Stimulated activated CD4-positive, alpha-beta T cell treated with anti-CD3 and anti-CD28 coated beads, Interleukin-1b, Interleukin-23, amount 100 ng/mL, for 48 hours (primary cell): ENCODE results near the gene CSRP1.
"Not testable (repeated sequence)": the region's sequence is repeated elsewhere in the genome, so short reads cannot be mapped to it uniquely, and the experiment has no call there.

Source experiments
- DNase-seq: peaks from one replicate; pipeline ENCODE4 v3.0.0-alpha.2; 2020

CSRP1 gene

DNA sequence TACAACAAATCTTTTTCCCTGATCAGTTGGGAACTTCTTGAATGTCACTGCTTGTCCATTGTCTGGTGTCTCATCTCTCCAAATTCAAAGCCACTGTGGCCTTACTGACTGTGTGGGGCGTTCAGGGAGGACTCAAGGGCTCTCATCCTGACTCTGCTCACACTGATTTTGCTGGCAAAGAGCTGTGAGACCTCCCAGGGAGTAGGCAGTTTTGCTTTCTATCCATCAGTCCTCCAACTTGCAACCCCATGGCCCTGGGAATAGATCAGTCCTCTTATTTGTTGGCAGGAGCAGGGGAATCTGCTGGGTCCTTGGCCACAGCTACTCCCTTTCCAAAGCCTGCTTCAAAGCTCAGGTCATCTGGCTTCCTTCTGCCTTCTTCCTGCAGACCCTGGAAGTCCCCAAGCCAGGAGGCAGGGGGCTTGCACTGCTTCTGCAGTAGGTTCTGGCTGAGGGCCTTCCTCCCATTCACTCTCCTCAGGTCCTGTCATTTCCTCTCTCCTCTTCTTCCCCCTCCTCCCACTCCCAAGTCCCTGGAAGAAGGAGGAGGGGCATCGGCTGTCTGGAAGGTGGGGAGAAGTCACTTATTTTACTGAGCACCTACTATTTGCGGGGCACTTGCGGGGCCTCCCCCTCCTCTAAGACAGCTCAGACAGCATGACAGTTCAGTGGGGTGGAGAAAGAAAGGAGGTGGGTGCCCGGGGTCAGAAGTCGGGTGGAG lies 31.1 kb upstream of the CSRP1 start:
- no peak for DNase-seq

DNA sequence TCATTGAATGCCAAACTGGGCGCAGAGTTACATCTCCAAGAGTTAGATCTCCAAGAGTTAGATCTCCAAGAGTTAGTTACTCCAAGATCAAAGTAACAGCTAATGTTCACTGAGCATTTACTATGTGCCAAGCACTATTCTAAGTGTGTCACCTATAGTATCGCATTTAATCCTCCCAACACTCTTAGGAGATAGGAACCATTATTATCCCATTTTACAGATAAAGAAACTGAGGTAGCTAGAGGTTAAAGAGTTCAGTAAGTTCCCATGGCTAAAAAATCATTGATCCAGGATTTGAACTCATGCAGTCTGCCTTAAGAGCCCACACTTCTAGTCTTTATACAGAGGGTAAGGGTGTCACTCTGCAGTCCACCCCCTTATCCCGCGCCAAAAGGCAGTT lies 30.5 kb upstream of the CSRP1 start:
- no peak for DNase-seq

DNA sequence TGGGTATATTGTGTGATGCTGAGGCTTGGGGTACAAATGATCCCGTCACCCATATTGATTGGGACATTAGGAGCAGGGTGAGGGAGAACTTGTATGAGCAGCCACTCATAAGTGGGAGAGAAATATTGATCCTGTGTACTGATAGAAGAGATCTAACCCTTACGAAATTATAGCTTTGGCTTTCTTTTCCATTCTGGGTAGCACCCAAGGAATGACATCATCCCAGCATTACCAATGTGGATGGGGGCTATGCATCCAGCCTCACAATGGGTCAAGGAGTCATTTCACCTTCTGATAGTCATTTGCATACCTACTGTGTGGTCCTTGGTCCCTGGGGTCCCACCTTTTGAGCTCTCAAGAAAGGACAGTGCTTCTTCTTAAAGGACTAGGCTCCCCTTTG lies 30.1 kb upstream of the CSRP1 start:
- DNase-seq: no peak

DNA sequence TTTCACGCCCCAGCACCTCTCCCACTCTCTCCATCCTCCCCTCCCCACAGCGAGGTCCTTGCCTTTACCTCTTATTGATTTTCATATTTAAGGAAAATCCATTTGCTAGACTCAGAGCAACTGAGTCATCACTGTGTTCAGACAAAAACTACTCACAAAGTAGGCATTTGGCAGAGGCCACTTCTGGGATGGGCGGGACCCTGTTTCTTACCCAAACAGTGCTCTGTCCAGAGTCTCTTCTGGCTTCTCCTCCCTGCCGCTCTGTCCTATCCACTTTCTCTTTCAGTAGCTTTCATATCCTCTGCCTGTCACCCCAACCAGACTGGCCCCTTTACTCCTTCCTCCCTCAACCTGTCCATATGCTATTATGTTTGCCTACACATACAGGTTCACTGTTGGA lies 29.6 kb upstream of the CSRP1 start:
- DNase-seq: no peak

DNA sequence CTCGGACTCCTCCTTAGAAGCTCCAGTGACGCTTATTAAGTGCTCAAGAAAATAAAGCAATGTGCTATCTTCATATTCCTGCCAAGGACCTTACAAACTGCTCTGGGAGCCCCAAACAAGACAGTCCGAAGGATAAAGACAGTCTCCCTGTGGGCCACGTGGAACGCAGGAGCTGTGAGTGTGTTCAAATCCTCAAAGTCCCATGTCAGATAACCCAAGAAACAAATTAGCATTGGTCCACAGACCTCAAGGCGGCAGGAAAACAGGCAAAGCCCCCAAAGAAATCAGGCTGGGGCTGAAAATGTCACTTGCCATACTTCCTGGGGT lies 29.0 kb upstream of the CSRP1 start:
- DNase-seq: no peak

DNA sequence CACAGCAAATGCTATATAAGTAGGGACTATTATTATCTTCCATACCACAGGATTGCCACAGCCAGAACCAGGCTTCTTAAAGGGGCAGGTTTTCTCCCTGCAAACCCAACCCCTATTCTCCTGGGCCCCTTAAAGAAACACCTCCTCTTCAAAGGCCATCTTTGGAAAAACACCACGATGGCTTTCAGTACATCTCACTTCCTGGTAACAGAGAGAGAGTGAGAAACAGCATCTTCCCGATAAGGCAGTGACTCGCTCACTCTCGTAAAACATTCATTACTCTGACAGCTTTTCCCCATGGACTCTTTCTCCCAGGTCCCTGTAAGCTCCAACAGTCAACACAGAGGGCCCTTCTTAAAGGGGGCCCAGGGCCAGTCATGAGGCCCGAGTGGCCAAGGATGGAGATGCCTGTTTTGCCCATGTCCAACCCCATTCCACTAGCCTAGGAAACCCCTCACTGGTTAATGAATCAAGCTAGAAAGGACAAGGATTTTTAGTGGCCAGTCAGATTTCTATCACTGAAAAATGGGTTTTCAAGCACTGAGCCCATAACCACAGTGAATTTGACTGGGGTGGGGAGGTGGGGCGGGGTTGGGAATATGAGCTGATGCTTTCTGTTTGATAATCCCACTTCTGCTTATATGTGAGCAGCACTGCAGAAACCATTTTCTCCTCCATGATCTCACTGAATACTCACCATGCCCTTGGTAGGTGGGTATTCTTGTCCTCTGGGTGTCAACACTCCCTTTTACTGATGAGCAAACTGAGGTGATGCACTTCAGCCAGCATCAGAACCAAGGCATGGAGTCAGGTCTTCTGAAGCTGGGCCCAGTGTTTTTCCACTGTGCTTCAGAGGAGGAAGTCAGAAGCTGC lies 28.4 kb upstream of the CSRP1 start:
- no peak for DNase-seq

DNA sequence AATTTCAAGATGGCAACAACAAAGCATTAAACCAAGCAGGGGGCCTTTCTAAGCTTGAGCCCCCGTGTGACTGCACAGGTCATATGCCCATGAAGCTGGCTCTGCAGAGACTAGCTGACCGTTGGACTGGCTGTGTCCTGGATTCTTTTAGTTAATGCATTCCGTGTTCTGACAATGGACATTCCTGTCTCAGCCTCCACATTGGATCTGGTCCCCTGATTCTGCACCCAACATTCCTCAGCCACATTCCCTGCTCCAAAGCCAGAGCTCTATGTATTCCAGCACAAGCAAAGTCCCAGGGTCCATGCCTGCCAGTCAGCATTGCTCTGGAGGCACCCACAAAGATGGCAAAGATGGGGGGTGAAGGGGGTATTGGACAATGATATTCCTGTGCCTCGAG lies 26.9 kb upstream of the CSRP1 start:
- DNase-seq: no peak

DNA sequence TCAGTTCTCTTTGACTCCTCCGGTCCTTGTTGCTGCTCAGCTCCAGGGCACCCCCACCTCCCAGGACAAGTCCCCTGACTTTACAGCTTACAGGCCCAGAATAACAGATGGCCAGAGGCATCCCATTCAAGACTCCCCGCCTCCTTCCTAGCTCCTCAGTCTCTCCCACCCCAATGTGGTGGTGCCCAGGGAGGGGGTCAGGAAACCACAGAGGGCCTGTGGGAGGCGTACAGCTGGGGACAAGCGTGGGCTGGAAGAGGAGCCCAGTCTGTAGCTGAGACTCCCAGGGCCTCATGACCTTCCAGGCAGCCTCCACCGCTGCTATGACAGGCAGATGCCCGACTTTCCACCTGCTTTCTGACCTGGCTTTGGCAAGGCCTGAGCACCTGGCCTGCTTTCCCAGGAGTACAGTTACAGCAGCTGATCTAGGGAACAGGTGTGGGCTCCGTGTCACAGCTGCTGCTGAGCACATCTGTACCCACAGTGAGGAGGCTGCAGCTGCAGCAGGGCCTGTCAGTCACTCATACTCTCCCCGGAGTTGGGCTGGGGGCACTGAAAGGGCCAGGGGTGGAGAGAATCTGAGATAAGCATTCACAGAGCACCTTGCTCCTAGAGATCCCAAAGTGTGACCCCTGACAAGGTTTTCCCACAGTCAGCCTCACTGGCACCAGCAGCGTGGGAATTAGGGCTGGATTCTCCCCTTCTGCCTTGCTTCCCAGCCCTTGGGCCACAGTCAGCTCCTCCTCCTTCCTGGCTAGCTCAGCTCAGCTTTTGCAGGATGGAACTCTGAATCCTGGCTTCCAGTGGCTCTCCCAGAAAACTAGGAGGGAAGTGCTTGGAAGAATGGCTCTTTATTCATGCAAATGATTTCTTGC lies 24.9 kb upstream of the CSRP1 start:
- no peak for DNase-seq

DNA sequence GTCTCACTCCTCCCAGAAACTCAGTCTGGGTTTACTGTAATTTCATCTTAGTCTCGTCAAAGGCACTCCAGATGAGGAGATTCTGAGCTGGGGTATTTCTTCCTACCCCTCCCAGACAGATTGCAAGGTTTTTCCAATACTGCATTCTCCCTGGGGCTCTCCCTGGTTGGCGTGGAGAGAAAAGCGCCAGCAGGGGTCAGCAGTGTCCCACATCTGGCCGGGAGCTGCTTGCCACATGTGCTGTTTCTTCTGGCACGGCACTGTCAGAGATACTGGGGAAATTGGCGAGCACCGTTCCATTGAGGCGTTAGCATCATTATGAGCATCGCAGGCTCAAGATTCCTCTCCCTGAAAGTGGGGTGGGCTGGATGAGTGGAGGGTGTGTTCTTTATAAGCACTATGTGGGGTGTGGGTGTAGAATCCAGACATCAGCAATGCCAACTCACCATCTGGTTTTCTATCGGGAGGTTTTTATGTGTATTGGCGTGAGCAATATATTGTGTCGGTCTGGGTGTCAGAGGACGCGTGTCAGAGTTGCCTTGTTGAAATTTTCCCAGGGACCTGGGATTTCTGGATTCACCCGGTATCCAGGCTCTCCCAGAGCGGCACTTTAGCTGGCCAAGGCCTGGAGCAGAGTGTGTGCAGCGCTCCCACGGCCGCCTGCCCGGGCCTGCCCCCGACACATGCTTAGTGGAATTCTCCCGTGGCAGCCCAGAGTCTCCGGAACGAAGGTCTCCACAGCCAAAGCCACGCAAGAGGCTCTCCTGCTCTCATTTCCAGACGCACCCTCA lies 24.0 kb upstream of the CSRP1 start:
- peak; percentile 62 for DNase-seq

DNA sequence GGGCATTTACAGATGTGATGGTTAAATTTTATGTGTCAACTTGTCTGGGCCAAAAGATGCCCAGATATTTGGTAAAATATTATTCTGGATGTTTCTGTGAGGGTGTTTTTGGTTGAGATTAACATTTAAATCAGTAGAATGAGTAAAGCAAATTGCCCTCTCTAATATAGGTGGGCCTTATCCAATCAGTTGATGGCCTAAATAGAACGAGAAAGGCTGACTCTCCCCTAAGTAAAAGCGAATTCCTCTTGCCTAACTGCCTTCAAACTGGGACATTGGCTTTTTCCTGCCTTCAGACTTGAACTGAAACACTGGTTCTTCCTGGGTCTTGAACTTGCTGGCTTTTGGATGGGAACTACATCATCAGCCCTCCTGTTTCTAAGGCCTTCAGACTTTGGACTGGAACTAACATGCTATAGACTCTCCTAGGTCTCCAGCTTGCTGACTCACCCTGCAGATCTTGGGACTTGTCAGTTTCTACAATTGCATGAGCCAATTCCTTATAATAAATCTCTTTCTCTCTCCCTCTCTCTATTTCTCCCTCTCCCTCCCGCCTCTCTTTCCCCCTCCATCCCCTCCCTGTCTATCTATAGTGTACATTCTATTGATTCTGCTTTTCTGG lies 21.8 kb upstream of the CSRP1 start:
- DNase-seq: no peak

DNA sequence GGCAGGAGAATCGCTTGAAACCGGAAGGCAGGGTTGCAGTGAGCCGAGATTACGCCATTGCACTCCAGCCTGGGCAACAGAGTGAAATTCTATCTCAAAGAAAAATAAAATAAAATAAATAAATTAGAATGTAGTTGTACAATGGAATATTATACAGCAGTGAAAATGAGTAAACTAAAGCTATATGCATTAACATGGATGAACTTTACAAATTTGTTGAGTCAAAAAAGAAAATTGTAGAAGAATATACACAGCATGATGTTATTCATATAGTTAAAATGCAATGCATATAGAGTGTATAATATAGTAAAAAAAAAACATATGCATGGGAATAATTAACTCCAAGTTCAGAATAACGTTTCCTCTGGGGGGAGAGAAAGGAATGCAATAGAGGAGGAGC lies 21.0 kb upstream of the CSRP1 start:
- DNase-seq: no peak

DNA sequence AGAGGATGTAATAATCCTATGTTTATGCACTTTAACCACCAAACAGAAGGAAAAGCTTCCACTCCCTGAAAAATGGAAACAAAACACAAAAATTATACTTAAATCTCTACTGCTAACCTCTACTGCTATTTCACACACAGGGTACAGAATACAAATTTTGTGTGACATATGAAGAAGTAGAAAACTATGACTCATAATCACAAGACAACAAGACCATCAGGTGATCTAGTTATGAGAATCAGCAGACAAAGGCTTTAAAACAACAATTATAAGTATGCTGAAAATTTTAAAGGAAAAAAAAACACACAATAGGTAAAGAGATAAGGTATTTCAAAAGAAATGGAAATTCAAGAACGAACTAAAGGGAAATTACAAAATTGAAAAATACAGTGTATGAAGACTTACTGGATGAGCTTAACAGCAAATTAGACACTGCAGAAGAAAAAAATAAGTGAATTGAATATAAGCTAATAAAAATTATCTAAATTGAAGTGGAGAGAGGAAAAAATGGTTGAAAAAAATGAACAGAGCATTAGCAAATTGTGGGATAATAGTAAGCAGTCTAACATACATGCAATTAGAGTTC lies 18.4 kb upstream of the CSRP1 start:
- DNase-seq: no peak

DNA sequence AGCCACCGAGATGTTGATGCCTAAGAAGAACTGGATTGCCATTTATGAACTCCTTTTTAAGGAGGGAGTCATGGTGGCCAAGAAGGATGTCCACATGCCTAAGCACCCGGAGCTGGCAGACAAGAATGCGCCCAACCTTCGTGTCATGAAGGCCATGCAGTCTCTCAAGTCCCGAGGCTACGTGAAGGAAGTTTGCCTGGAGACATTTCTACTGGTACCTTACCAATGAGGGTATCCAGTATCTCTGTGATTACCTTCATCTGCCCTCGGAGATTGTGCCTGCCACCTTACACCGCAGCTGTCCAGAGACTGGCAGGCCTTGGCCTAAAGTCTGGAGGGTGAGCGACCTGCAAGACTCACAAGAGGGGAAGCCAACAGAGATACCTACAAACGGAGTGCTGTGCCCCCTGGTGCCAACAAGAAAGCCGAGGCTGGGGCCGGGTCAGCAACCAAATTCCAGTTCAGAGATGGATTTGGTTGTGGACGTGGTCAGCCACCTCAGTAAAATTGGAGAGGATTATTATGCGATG lies 13.2 kb upstream of the CSRP1 start:
- not testable (repeated sequence) for DNase-seq

DNA sequence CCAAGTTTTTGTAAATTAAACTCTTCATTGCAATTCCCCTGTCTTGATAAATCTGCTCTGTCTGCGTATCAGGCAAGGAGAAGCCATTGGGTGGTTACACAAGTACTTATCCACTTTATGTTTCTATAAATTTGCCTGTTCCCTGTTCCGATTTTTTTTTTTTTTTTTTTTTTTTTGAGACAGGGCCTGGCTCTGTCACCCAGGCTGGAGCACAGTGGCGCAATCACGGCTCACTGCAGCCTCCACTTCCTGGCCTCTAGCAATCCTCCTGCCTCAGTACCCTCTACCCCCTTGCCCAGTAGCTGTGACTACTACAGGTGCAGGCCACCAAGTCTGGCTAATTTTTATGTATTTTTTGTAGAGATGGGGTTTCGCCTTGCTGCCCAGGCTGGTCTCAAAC lies 11.1 kb upstream of the CSRP1 start:
- no peak for DNase-seq

DNA sequence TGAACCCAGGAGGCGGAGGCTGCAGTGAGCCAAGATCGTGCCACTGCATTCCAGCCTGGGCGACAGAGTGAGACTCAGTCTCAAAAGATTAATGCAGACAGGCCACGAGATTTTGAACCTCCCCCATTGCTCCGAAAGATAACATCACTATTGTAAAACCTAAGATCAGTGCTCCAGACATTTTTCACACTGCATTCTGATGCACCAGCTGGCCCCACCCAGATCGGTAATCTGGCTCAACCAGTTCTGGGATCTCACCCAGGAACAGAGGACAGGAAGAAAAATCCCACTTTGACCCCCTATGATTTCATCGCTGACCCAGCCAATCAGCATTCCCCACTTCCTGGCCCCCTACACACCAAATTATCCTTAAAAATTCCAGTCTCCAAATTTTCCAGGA lies 10.7 kb upstream of the CSRP1 start:
- DNase-seq: no peak

DNA sequence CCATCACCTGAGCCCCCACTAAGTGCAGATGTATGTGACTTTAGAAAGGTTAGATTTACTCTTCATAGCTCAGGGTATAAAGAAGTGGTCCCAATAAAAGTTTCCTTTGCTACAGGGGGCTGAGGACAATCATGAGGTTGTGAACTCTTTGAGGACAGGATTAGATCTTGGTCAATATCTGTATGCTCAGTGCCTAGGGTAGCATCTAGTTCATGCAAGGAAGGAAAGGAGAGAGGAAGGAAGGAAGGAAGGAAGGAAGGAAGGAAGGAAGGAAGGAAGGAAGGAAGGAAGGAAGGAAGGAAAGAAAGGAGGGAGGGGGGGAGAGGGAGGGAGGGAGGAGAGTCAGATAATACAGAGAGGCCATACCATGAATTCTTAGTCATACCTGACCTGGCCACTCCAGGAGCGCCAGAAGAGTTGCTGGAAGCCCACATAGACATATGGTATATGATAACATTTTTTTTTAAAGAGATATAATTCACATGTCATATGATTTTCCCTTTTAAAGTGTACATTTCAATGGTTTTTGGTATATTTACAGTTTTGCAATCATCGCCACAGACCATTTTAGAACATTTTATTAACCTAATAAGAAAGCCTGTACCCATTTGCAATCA lies 9.7 kb upstream of the CSRP1 start:
- no peak for DNase-seq

DNA sequence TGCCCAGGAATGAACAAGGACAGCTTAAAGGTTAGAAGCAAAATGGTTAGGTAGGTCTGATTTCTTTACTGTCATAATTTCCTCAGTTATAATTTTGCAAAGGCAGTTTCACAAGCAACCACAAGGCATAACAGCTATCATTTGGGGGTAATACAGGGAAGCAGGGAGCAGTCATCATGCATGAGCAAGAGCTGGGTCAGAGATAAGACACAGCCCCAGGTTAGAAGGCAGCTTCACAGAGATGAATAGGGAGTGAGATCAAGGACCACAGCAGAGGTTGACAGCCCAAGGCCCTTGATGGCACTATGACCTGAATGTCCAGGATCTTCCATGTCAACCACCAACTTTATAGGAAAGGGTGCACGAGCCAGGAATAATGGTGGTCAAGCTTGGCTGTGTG lies 9.0 kb upstream of the CSRP1 start:
- DNase-seq: no peak

DNA sequence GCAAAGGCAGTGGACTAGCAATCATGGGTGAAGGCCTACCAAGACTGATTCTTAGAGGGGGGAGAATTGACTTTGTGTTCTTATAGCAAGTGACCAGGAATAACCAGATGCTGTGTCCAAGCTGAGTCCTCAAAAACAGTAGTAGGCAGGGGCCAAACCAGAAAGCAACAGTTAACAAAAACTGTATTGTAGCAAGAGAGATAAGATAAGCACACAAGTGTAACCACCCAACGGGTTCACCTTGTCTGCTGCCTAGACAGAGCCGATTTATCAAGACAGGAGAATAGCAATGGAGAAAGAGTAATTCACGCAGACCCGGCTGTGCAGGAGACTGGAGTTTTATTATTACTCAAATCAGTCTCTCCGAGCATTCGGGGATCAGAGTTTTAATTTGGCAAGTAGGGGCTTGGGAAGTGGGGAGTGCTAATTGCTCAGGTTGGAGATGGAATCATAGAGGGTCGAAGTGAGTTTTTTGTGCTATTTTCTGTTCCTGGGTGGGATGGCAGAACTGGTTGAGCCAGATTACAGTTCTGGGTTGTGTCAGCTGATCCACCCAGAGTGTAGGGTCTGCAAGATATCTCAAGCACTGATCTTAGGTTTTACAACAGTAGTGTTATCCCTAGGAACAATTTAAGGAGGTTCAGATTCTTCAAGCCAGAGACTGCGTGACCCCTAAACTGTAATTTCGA lies 8.3 kb upstream of the CSRP1 start:
- no peak for DNase-seq

DNA sequence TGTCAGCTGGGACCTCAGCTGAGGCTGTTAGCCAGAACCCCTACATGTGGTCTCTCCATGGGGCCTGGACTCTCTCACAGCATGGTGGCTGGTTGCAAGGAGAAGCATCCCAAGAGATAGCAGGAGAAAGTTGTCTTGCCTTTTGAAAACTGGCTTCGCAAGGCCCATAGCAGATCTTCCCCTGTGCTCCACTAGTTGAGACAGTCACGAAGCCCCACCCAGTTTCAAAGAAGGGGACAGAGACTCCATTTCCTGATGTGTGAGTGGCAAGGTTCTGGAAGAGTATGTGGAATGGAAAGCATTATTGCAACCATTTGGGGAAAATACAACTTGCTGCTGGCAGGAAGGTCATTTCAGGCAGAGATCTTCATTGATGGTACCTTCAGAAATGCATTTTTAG lies 7.5 kb upstream of the CSRP1 start:
- DNase-seq: no peak

DNA sequence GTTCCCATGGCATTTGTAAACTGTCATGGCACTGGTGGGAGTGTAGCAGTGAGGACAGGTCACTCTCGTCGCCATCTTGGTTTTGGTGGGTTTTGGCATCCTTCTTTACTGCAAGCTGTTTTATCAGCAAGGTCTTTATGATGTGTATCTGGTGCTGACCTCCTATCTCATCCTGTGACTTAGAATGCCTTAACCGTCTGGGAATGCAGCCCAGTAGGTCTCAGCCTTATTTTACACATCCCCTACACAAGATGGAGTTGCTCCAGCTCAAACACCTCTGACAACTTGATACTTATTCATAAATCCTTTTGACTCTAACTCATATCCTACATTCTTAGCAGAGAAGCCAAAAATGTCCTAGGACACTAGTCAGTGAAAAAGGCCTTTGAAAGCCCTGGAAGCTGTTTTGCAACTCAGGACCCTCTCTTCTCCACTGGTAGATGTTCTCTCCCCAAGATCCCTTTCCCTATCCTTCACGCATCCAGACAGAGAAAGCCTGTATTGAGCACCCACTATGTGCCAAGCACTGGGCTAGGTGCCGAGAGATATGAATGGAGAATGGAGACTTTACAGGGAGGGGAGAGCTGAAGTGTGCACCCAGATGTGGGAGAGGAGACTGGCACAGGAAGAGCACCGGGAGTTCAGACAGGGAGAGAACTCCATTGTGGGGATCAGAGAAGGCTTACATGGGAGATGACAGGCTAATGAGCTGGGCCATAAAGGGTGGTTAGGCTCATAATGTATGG lies 6.7 kb upstream of the CSRP1 start:
- no peak for DNase-seq
